CD4-positive, CD25-positive, alpha-beta regulatory T cell (primary cell): Measurements from ENCODE around the gene CAPN9. TPM values are rescaled to one million over a fixed set of nuclear protein-coding genes. Genes with fewer than 3 reads are reported as not detected.

Experiments
- ATAC-seq, 2 donors: fragments of 150-1000 bp; cut with Tn5 transposase; one replicate each; pipeline ENCODE4 v1.10.0; 2021; ENCODE audit warnings: low read depth in 2 of 2, moderate number of reproducible peaks in 2 of 2, moderate library complexity in 1 of 2
- DNase-seq, 3 donors: peaks; one replicate each; pipeline versions ENCODE4 v3.0.0 to v3.0.0-alpha.2; 2012 to 2022; ENCODE audit warnings: mixed read lengths in 1 of 3
- H3K27ac ChIP-seq: one replicate; pipeline ENCODE4 v1.7.0; 2013; ENCODE audit warnings: mild to moderate bottlenecking, low read length; ENCODE audit not compliant: insufficient read depth, poor library complexity, severe bottlenecking
- H3K27me3 ChIP-seq: one replicate; pipeline ENCODE4 v1.7.0; 2013; ENCODE audit warnings: low read length; ENCODE audit not compliant: control insufficient read depth, insufficient read depth
- H3K36me3 ChIP-seq: one replicate; pipeline ENCODE4 v1.7.0; 2013; ENCODE audit warnings: mild to moderate bottlenecking, low read length, moderate library complexity; ENCODE audit not compliant: control insufficient read depth, insufficient read depth
- H3K4me1 ChIP-seq: 2 replicates; pipeline ENCODE4 v1.7.0; 2013; ENCODE audit warnings: mild to moderate bottlenecking, low read length; ENCODE audit not compliant: insufficient read depth, control insufficient read depth, poor library complexity, severe bottlenecking
- H3K4me3 ChIP-seq: one replicate; pipeline ENCODE4 v1.7.0; 2013; ENCODE audit warnings: low read depth, mild to moderate bottlenecking, low read length, moderate library complexity
- H3K9me3 ChIP-seq, 2 experiments: 1 replicate in 1 of 2; 2 replicates in 1 of 2; pipeline ENCODE4 v1.7.0; 2013; ENCODE audit warnings: low read length in 2 of 2, mild to moderate bottlenecking in 1 of 2, moderate library complexity in 1 of 2; ENCODE audit not compliant: control insufficient read depth in 2 of 2
- H3K27ac Mint-ChIP-seq, 3 donors: one replicate each; pipeline ENCODE4 v1.8.0; 2020 to 2022; ENCODE audit warnings: mild to moderate bottlenecking in 3 of 3, mixed read lengths in 3 of 3, moderate library complexity in 2 of 3
- H3K27me3 Mint-ChIP-seq: one replicate; pipeline ENCODE4 v1.8.0; 2022; ENCODE audit warnings: mild to moderate bottlenecking, mixed read lengths
- H3K36me3 Mint-ChIP-seq: one replicate; pipeline ENCODE4 v1.8.0; 2020; ENCODE audit warnings: mixed read lengths
- H3K4me1 Mint-ChIP-seq, 4 donors: one replicate each; pipeline ENCODE4 v1.8.0; 2020 to 2022; ENCODE audit warnings: mixed read lengths in 4 of 4, mild to moderate bottlenecking in 1 of 4
- H3K4me3 Mint-ChIP-seq, 4 donors: one replicate each; pipeline ENCODE4 v1.8.0; 2020 to 2022; ENCODE audit warnings: mild to moderate bottlenecking in 4 of 4, mixed read lengths in 4 of 4, moderate library complexity in 3 of 4
- H3K9me3 Mint-ChIP-seq, 7 donors: one replicate each; pipeline ENCODE4 v1.8.0; 2020 to 2022; ENCODE audit warnings: mixed read lengths in 7 of 7, mild to moderate bottlenecking in 3 of 7, moderate library complexity in 2 of 7
- polyA plus RNA-seq, 4 donors: library from polyadenylated mRNA; unstranded; fragments of 300-500 nt; fragmentation: Illumina TruSeq; gene quantifications; one replicate each; pipeline ENCODE4 v1.2.3, GENCODE V29; 2021
- total RNA-seq: library from RNA; stranded (reverse); gene quantifications from one replicate; pipeline ENCODE4 v1.2.3, GENCODE V29; 2022

Gene CAPN9
- total and polyA plus RNA-seq, 5 donors from 2014 or later: not detected

GRCh38 chr1:230849451-230850224 lies 102.5 kb downstream of the CAPN9 start:
- Histone ChIP-seq H3K4me1 (no peaks in the 10 kb centered on the region), H3K9me3 (no peaks in the 10 kb centered on the region), H3K4me3 (no peak overlapping the region), H3K36me3 (no peaks in the 10 kb centered on the region), H3K27ac (no peak overlapping the region), H3K27me3 (no peaks in the 10 kb centered on the region)
- peaks cover 15% of the 10 kb centered on the region for H3K36me3 Mint-ChIP-seq
- no peak overlapping the region for H3K4me3 Mint-ChIP-seq
- DNase-seq (peak in 1 of 3 donors; percentile 17), ATAC-seq (no peak)
- no peaks in the 10 kb centered on the region for H3K27me3 Mint-ChIP-seq
- peaks cover 0 to 1% (median 0%) of the 10 kb centered on the region in 7 donors for H3K9me3 Mint-ChIP-seq
- H3K27ac Mint-ChIP-seq: no peak overlapping the region
- peaks cover 0 to 9% (median 0%) of the 10 kb centered on the region in 4 donors for H3K4me1 Mint-ChIP-seq

DNA sequence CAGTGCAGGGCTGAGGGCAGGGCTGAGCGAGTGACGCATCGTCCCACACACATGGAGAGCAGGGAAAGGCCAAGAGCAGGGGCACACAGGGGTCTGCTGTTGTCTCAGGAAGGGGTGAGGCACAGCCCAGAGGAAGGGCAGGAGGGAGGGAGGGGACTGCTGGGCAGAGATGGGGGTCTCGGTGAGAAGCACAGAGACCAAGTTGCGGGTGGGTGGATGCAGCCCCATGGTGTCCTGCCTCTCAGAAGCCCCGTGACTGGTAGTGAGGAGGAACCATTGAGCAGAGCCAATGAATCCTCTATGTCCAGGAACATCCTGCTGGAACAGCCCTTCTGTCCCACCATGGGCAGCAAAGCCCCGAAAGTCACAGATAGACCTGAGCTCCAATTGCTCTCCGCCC lies 103.4 kb downstream of the CAPN9 start:
- no peak overlapping the region for H3K27ac Mint-ChIP-seq
- no peaks in the 10 kb centered on the region for H3K27me3 ChIP-seq

DNA sequence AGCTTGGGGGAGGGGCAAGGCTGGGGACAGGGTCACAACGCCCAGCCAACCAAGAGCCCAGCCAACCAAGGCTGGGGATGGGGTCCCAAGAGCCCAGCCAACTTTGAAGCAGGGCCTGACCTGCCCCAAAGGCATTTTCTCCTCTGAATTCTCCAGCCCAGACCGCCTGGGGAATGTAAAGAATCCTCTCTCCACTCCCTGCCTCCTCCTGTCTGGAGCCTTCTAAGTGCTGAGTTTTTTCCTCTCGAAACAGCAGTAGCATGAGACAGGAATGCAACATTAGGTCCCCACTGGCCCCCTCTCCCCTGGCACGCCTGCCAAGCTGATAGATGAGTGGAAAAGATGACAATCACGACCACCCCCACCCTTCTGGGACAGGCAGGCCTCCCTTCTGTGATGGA lies 104.1 kb downstream of the CAPN9 start:
- Histone ChIP-seq H3K27me3 (no peaks in the 10 kb centered on the region), H3K4me3 (no peak overlapping the region), H3K36me3 (no peaks in the 10 kb centered on the region), H3K4me1 (no peaks in the 10 kb centered on the region), H3K9me3 (no peaks in the 10 kb centered on the region), H3K27ac (no peak overlapping the region)
- no peaks in the 10 kb centered on the region for H3K27me3 Mint-ChIP-seq
- peaks cover 0 to 9% (median 0%) of the 10 kb centered on the region in 4 donors for H3K4me1 Mint-ChIP-seq
- ATAC-seq (no peak), DNase-seq (no peak)
- H3K27ac Mint-ChIP-seq: no peak overlapping the region
- peaks cover 19% of the 10 kb centered on the region for H3K36me3 Mint-ChIP-seq
- no peak overlapping the region for H3K4me3 Mint-ChIP-seq
- H3K9me3 Mint-ChIP-seq: peaks cover 0 to 1% (median 0%) of the 10 kb centered on the region in 7 donors

More for the DNA sequence above, 103.4 kb downstream of the CAPN9 start:
- Mint-ChIP-seq H3K9me3 (peaks cover 0 to 1% (median 0%) of the 10 kb centered on the region in 7 donors), H3K4me1 (peaks cover 0 to 9% (median 0%) of the 10 kb centered on the region in 4 donors), H3K36me3 (peaks cover 19% of the 10 kb centered on the region), H3K27me3 (no peaks in the 10 kb centered on the region), H3K4me3 (no peak overlapping the region)
- Histone ChIP-seq H3K9me3 (no peaks in the 10 kb centered on the region), H3K27ac (no peak overlapping the region), H3K4me3 (no peak overlapping the region), H3K36me3 (no peaks in the 10 kb centered on the region), H3K4me1 (no peaks in the 10 kb centered on the region)
- ATAC-seq (no peak), DNase-seq (no peak)

Other genes with a start within 250 kb of the CAPN9 start
- gene COG2, start 104.9 kb upstream of the CAPN9 start, total RNA-seq: 24.4 TPM
- 10 to 100 TPM; 29.9 to 38.9 (median 34.3) TPM for gene COG2, start 104.9 kb upstream of the CAPN9 start, polyA plus RNA-seq
- gene AGT, start 33.3 kb upstream of the CAPN9 start, total RNA-seq: not detected
- gene AGT, start 33.3 kb upstream of the CAPN9 start, polyA plus RNA-seq: not detected
- gene C1orf198, start 121.1 kb downstream of the CAPN9 start, total RNA-seq: 3.8 TPM
- gene C1orf198, start 121.1 kb downstream of the CAPN9 start, polyA plus RNA-seq: 1 to 10 TPM; 3.1 to 5.3 (median 4.3) TPM
- gene TTC13, start 231.5 kb downstream of the CAPN9 start, total RNA-seq: 40.5 TPM
- 10 to 100 TPM in 3 of 4 donors, 1 to 10 TPM in 1; 8.9 to 13.8 (median 11.1) TPM for gene TTC13, start 231.5 kb downstream of the CAPN9 start, polyA plus RNA-seq
- gene ARV1, start 231.7 kb downstream of the CAPN9 start, total RNA-seq: 6.8 TPM
- gene ARV1, start 231.7 kb downstream of the CAPN9 start, polyA plus RNA-seq: 10 to 100 TPM; 30.7 to 41.6 (median 35.1) TPM